BLaER1 treated with 17β-estradiol and CSF1 and Interleukin-3, amounts not matched to agents 10 nM and 100 nM (cell line): Measurements from ENCODE around the gene VPS11.
A peak's percentile ranks its signal among the peaks of the same experiment; 100 is the strongest.
"Not testable (repeated sequence)": the region's sequence is repeated elsewhere in the genome, so short reads cannot be mapped to it uniquely, and the experiment has no call there.

Experiments
- H3K27ac ChIP-seq, 11 experiments: shearing (Covaris generic); formaldehyde crosslinking; 2 replicates each; pipeline ENCODE4 v1.8.1; 2022
- H3K27me3 ChIP-seq, 11 experiments: shearing (Covaris generic); formaldehyde crosslinking; 2 replicates each; pipeline ENCODE4 v1.8.1; 2022
- H3K36me3 ChIP-seq, 11 experiments: shearing (Covaris generic); formaldehyde crosslinking; 2 replicates each; pipeline ENCODE4 v1.8.1; 2022
- H3K4me1 ChIP-seq, 10 experiments: shearing (Covaris generic); formaldehyde crosslinking; 2 replicates each; pipeline ENCODE4 v1.8.1; 2022
- H3K4me2 ChIP-seq, 11 experiments: shearing (Covaris generic); formaldehyde crosslinking; 2 replicates each; pipeline ENCODE4 v1.8.1; 2022
- H3K4me3 ChIP-seq, 10 experiments: shearing (Covaris generic); formaldehyde crosslinking; 2 replicates each; pipeline ENCODE4 v1.8.1; 2022
- H3K9ac ChIP-seq, 11 experiments: shearing (Covaris generic); formaldehyde crosslinking; 2 replicates each; pipeline ENCODE4 v1.8.1; 2022
- H3K9me3 ChIP-seq, 11 experiments: shearing (Covaris generic); formaldehyde crosslinking; replicated peaks in 1 of 11; 2 replicates each; pipeline ENCODE4 v1.8.1; 2022
- H4K20me1 ChIP-seq, 11 experiments: shearing (Covaris generic); formaldehyde crosslinking; 2 replicates each; pipeline ENCODE4 v1.8.1; 2022
- Cebpa-rat ChIP-seq, 11 experiments: shearing (Covaris generic); IDR thresholded peaks; 2 replicates each; pipeline ENCODE4 v1.8.1; 2022

The VPS11 gene

DNA sequence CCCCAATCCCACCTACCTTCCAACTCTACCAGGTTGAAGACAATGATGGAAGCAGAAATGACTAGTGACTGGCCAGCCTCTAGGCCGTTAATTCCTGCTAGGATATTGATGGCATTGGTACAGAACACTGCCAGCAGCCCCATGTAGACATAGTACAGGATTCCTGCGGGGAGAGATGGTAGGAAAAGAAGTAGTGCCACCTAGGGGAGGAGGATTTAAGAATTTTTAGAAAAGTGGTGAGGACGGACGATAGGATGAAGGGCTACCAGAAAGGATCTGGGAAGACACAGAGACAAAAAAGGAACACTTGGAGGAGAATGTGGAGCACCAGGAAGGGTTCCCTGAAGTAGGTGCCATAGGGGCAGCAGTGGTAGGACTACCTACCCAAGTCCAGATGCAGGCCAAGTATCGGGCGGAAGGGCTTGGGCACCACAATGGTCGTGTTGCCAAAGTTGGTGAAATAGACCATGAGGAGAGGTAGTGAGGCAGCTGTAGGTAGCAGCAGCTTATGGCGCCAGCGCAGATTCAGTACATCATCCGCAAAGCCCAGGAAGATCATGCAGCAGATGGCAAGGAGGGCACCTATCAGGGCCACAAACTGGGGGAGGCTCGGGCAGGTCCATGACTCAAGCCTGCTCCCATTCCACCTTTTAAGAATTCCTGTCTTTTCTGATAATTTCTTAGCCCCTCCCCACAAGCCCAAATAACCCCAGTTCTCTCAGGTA lies 32.8 kb downstream of the VPS11 start:
- peak overlapping the region; percentile 80 to 95 (median 88) for H3K9ac ChIP-seq
- no peaks in the 10 kb centered on the region for H4K20me1 ChIP-seq
- no peaks in the 10 kb centered on the region for H3K9me3 ChIP-seq
- peak overlapping the region in 9 of 11 experiments; percentile 90 to 99 (median 98); a peak in 16 of 22 replicates for H3K27ac ChIP-seq
- peak overlapping the region; percentile 70 to 96 (median 88) for H3K4me3 ChIP-seq
- peak overlapping the region; percentile 93 to 100 (median 99) for H3K4me2 ChIP-seq
- H3K36me3 ChIP-seq = peaks cover 22 to 34% (median 26%) of the 10 kb centered on the region in 11 experiments
- H3K4me1 ChIP-seq = peaks cover 55 to 65% (median 60%) of the 10 kb centered on the region in 10 experiments
- no peaks in the 10 kb centered on the region for H3K27me3 ChIP-seq
- no peak for TF ChIP-seq Cebpa-rat (IDR thresholded peaks at IDR 0.05)

- no peak for TF ChIP-seq Cebpa-rat (IDR thresholded peaks at IDR 0.05)
Measured at GRCh38 chr11:119100994-119101758, 33.6 kb downstream of the VPS11 start.

DNA sequence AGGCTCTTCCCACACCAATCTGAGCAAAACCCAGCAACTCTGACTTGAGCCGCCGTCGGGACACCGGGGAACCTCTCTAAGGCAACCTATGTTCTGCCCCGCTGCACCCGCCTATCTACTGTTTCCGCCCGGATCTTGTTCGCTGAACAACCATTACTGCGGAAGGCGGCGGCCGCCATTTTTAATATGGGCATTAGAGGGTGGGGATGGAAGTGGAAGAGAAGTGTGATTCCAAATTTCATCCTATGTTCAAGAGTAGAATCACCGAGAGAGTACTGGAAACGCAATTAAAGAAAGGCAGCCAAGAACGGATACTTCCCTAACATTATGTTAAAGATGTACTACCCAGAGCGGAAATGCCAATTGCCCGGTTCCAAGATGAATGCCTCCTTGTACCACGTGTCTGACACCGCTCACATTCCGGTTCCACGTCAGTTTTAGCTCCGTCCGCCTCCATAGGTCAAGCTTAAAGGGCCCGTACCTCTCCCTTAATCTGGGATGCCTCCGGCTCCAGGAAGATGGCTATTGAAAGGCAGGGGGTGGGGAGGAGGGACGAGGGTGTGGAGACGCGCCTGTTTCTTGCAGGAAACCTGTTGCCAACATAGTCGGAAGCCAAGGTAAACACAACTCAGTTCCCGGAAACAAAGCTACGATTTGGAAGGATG lies 34.3 kb downstream of the VPS11 start, which contains the start of gene DPAGT1:
Gene DPAGT1 (minus strand): TSS at position 95 of the 665 bp plus-strand sequence. CDS start 198 bp downstream, outside the sequence.
- Histone ChIP-seq H3K27me3 (no peaks in the 10 kb centered on the region), H3K27ac (peak within 1 kb of the TSS; percentile 88 to 99 (median 97)), H3K36me3 (peaks cover 15 to 23% (median 19%) of the 10 kb centered on the region in 11 experiments), H4K20me1 (no peaks in the 10 kb centered on the region), H3K4me2 (peak within 1 kb of the TSS; percentile 93 to 100 (median 99)), H3K4me3 (peak within 1 kb of the TSS; percentile 70 to 96 (median 88)), H3K9me3 (no peaks in the 10 kb centered on the region), H3K9ac (peak within 1 kb of the TSS; percentile 80 to 95 (median 88)), H3K4me1 (peaks cover 61 to 68% (median 63%) of the 10 kb centered on the region in 10 experiments)
- no peak for TF ChIP-seq Cebpa-rat (IDR thresholded peaks at IDR 0.05)

More at GRCh38 chr11:119100994-119101758, 33.6 kb downstream of the VPS11 start:
- Histone ChIP-seq H3K9me3 (no peaks in the 10 kb centered on the region), H3K4me3 (peak overlapping the region; percentile 70 to 96 (median 88)), H3K27ac (peak overlapping the region; percentile 88 to 99 (median 97)), H3K36me3 (peaks cover 22 to 30% (median 26%) of the 10 kb centered on the region in 11 experiments), H3K4me1 (peaks cover 57 to 67% (median 61%) of the 10 kb centered on the region in 10 experiments), H3K9ac (peak overlapping the region; percentile 80 to 95 (median 88)), H4K20me1 (no peaks in the 10 kb centered on the region), H3K27me3 (no peaks in the 10 kb centered on the region), H3K4me2 (peak overlapping the region; percentile 93 to 100 (median 99))

DNA sequence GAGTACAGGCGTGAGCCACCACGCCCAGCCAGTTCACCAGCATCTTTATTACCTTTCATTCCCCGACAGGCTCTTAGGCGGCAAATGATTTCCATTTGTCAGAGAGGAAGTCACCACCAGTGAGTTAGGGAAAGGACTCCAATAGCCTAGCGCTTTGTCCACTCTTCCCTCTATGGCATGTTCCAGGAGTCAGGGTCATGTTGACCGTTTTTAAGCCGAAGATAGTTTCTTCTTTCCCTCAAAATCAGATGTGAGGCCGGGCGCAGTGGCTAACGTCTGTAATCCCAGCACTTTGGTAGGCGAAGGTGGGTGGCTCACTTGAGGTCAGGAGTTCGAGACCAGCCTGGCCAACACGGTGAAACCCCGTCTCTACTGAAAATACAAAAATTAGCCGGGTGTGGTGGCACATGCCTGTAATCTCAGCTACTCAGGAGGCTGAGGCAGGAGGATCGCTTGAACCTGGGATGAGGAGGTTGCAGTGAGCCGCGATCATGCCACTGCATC lies 35.6 kb downstream of the VPS11 start:
- peak overlapping the region; percentile 93 to 100 (median 99) for H3K4me2 ChIP-seq
- H3K9ac ChIP-seq = peak overlapping the region; percentile 80 to 95 (median 88); a peak in 20 of 22 replicates
- H3K27ac ChIP-seq = peak overlapping the region in 10 of 11 experiments; percentile 8 to 99 (median 97); a peak in 18 of 22 replicates
- peak overlapping the region; percentile 70 to 96 (median 88); a peak in 17 of 20 replicates for H3K4me3 ChIP-seq
- H3K36me3 ChIP-seq = peaks cover 2 to 10% (median 5%) of the 10 kb centered on the region in 11 experiments
- not testable (repeated sequence) for H3K9me3 ChIP-seq, H4K20me1 ChIP-seq, H3K27me3 ChIP-seq
- H3K4me1 ChIP-seq = peaks cover 62 to 71% (median 68%) of the 10 kb centered on the region in 10 experiments

GRCh38 chr11:119103793-119104192 lies 36.2 kb downstream of the VPS11 start:
- H3K9ac ChIP-seq = peak overlapping the region in 4 of 11 experiments; percentile 5 to 37 (median 28); a peak in 4 of 22 replicates
- peak overlapping the region; percentile 93 to 100 (median 99); a peak in 19 of 22 replicates for H3K4me2 ChIP-seq
- peaks cover 0 to 4% (median 2%) of the 10 kb centered on the region in 11 experiments; a peak in 7 of 22 replicates for H3K36me3 ChIP-seq
- H3K27me3 ChIP-seq = no peaks in the 10 kb centered on the region
- TF ChIP-seq Cebpa-rat (IDR thresholded peaks at IDR 0.05) = no peak
- no peaks in the 10 kb centered on the region for H3K9me3 ChIP-seq
- 0 out of 22 replicates have a peak overlapping the region, but pooled peaks of 2 of the 11 experiments have one; percentile 96 to 98 for H3K27ac ChIP-seq
- peaks cover 67 to 77% (median 74%) of the 10 kb centered on the region in 10 experiments for H3K4me1 ChIP-seq
- H3K4me3 ChIP-seq = no peak overlapping the region
- H4K20me1 ChIP-seq = peaks cover 0 to 15% (median 0%) of the 10 kb centered on the region in 11 experiments; a peak in 5 of 22 replicates

GRCh38 chr11:119106564-119107537 lies 39.2 kb downstream of the VPS11 start, which contains the start of gene C2CD2L:
C2CD2L (plus strand) TSS chr11:119107344; CDS start chr11:119107742, 398 bp downstream.
- no peak for TF ChIP-seq Cebpa-rat (IDR thresholded peaks at IDR 0.05)
- peak within 1 kb of the TSS; percentile 82 to 100 (median 97) for H3K4me2 ChIP-seq
- peaks cover 12 to 25% (median 21%) of the 10 kb centered on the region in 11 experiments for H3K36me3 ChIP-seq
- H3K9ac ChIP-seq = peak within 1 kb of the TSS; percentile 81 to 89 (median 86)
- H3K4me1 ChIP-seq = peaks cover 65 to 82% (median 74%) of the 10 kb centered on the region in 10 experiments
- peak within 1 kb of the TSS; percentile 61 to 88 (median 77) for H3K27ac ChIP-seq
- H4K20me1 ChIP-seq = peaks cover 0 to 34% (median 3%) of the 10 kb centered on the region in 11 experiments; a peak in 7 of 22 replicates
- H3K4me3 ChIP-seq = peak within 1 kb of the TSS; percentile 88 to 97 (median 92)
- H3K27me3 ChIP-seq = no peaks in the 10 kb centered on the region
- H3K9me3 ChIP-seq = no peaks in the 10 kb centered on the region

- Histone ChIP-seq H3K9ac (peak overlapping the region; percentile 81 to 89 (median 86)), H3K27me3 (no peaks in the 10 kb centered on the region), H3K36me3 (peaks cover 20 to 33% (median 29%) of the 10 kb centered on the region in 11 experiments), H4K20me1 (peaks cover 0 to 34% (median 3%) of the 10 kb centered on the region in 11 experiments; a peak in 7 of 22 replicates), H3K4me3 (peak overlapping the region; percentile 88 to 97 (median 92)), H3K4me1 (peaks cover 63 to 79% (median 72%) of the 10 kb centered on the region in 10 experiments), H3K27ac (peak overlapping the region; percentile 61 to 88 (median 75)), H3K9me3 (no peaks in the 10 kb centered on the region), H3K4me2 (peak overlapping the region; percentile 82 to 100 (median 97))
- TF ChIP-seq Cebpa-rat (IDR thresholded peaks at IDR 0.05) = no peak
Measured at GRCh38 chr11:119107538-119108145, 40.0 kb downstream of the VPS11 start.
